KOPT-K1 (cell line): ENCODE results near the gene AP1M1.
"Not testable (repeated sequence)": the region's sequence is repeated elsewhere in the genome, so short reads cannot be mapped to it uniquely, and the experiment has no call there.

Source experiments
- H3K27ac ChIP-seq: fragments of 200-600 bp; sonication (generic); 2 replicates; pipeline ENCODE4 v1.5.1; 2016; ENCODE audit warnings: antibody characterized with exemption, mild to moderate bottlenecking, low read depth, low read length; ENCODE audit not compliant: poor library complexity, severe bottlenecking
- H3K36me3 ChIP-seq: fragments of 200-600 bp; sonication (generic); 2 replicates; pipeline ENCODE4 v1.5.1; 2017; ENCODE audit warnings: antibody characterized with exemption, mild to moderate bottlenecking, low read length, moderate library complexity; ENCODE audit not compliant: insufficient read depth
- H3K9me3 ChIP-seq: fragments of 200-600 bp; sonication (generic); 2 replicates; pipeline ENCODE4 v1.5.1; 2017; ENCODE audit warnings: antibody characterized with exemption, low read length, mild to moderate bottlenecking; ENCODE audit not compliant: insufficient read depth, poor library complexity, severe bottlenecking

Gene AP1M1

GRCh38 chr19:16168465-16169081, 29.1 kb upstream of the AP1M1 start:
- Histone ChIP-seq H3K36me3 (no peaks in the 10 kb centered on the region), H3K27ac (no peak overlapping the region), H3K9me3 (no peaks in the 10 kb centered on the region)

GRCh38 chr19:16170134-16170533, 27.6 kb upstream of the AP1M1 start:
- no peaks in the 10 kb centered on the region for H3K36me3 ChIP-seq
- peaks cover 4% of the 10 kb centered on the region for H3K9me3 ChIP-seq
- H3K27ac ChIP-seq: no peak overlapping the region

- Histone ChIP-seq H3K36me3 (no peaks in the 10 kb centered on the region), H3K9me3 (peaks cover 12% of the 10 kb centered on the region), H3K27ac (no peak overlapping the region)
These were observed 21.8 kb upstream of the AP1M1 start for GRCh38 chr19:16175954-16176353.

GRCh38 chr19:16178866-16179265, 18.8 kb upstream of the AP1M1 start:
- not testable (repeated sequence) for H3K36me3 ChIP-seq, H3K27ac ChIP-seq
- H3K9me3 ChIP-seq: peaks cover 12% of the 10 kb centered on the region

- H3K9me3 ChIP-seq: peaks cover 3% of the 10 kb centered on the region
- no peak overlapping the region for H3K27ac ChIP-seq
- H3K36me3 ChIP-seq: no peaks in the 10 kb centered on the region
These were observed 17.1 kb upstream of the AP1M1 start for GRCh38 chr19:16180611-16181010.

- no peaks in the 10 kb centered on the region for H3K9me3 ChIP-seq
- H3K27ac ChIP-seq: peak overlapping the region; percentile 74
- peaks cover 28% of the 10 kb centered on the region for H3K36me3 ChIP-seq
These were observed 13.0 kb upstream of the AP1M1 start for GRCh38 chr19:16184665-16185122.

GRCh38 chr19:16185123-16185767, 12.5 kb upstream of the AP1M1 start, which contains the start of gene FAM32A:
Gene FAM32A (plus strand): TSS chr19:16185410. CDS start chr19:16185443, 33 bp downstream.
- peak within 1 kb of the TSS; percentile 74 for H3K27ac ChIP-seq
- H3K36me3 ChIP-seq: peaks cover 33% of the 10 kb centered on the region
- H3K9me3 ChIP-seq: no peaks in the 10 kb centered on the region

- Histone ChIP-seq H3K27ac (peak overlapping the region; percentile 74), H3K36me3 (peaks cover 38% of the 10 kb centered on the region), H3K9me3 (no peaks in the 10 kb centered on the region)
These were observed 12.0 kb upstream of the AP1M1 start for GRCh38 chr19:16185768-16186123.

- Histone ChIP-seq H3K36me3 (peaks cover 59% of the 10 kb centered on the region), H3K27ac (no peak overlapping the region), H3K9me3 (no peaks in the 10 kb centered on the region)
These were observed 9.2 kb upstream of the AP1M1 start for GRCh38 chr19:16188521-16188920.

- H3K36me3 ChIP-seq: peaks cover 61% of the 10 kb centered on the region
These were observed 7.5 kb upstream of the AP1M1 start for GRCh38 chr19:16190198-16190597.

GRCh38 chr19:16190736-16191135, 7.0 kb upstream of the AP1M1 start:
- Histone ChIP-seq H3K27ac (no peak overlapping the region), H3K9me3 (no peaks in the 10 kb centered on the region), H3K36me3 (peaks cover 61% of the 10 kb centered on the region)

More at GRCh38 chr19:16190198-16190597, 7.5 kb upstream of the AP1M1 start:
- H3K27ac ChIP-seq: no peak overlapping the region
- no peaks in the 10 kb centered on the region for H3K9me3 ChIP-seq

- no peaks in the 10 kb centered on the region for H3K9me3 ChIP-seq
- H3K27ac ChIP-seq: no peak overlapping the region
- peaks cover 61% of the 10 kb centered on the region for H3K36me3 ChIP-seq
These were observed 6.3 kb upstream of the AP1M1 start for GRCh38 chr19:16191216-16191908.

- Histone ChIP-seq H3K36me3 (peaks cover 45% of the 10 kb centered on the region), H3K27ac (no peak overlapping the region), H3K9me3 (no peaks in the 10 kb centered on the region)
These were observed 4.2 kb upstream of the AP1M1 start for GRCh38 chr19:16193466-16193865.

- peaks cover 32% of the 10 kb centered on the region for H3K36me3 ChIP-seq
- no peaks in the 10 kb centered on the region for H3K9me3 ChIP-seq
- peak overlapping the region; percentile 86 for H3K27ac ChIP-seq
These were observed 506 bp upstream of the AP1M1 start for GRCh38 chr19:16197188-16197621.

GRCh38 chr19:16198370-16198651, 600 bp downstream of the AP1M1 start:
- Histone ChIP-seq H3K36me3 (peaks cover 39% of the 10 kb centered on the region), H3K9me3 (no peaks in the 10 kb centered on the region), H3K27ac (peak overlapping the region; percentile 86)
